ENCODE data around the gene SIGLEC1.

Gene SIGLEC1

DNA sequence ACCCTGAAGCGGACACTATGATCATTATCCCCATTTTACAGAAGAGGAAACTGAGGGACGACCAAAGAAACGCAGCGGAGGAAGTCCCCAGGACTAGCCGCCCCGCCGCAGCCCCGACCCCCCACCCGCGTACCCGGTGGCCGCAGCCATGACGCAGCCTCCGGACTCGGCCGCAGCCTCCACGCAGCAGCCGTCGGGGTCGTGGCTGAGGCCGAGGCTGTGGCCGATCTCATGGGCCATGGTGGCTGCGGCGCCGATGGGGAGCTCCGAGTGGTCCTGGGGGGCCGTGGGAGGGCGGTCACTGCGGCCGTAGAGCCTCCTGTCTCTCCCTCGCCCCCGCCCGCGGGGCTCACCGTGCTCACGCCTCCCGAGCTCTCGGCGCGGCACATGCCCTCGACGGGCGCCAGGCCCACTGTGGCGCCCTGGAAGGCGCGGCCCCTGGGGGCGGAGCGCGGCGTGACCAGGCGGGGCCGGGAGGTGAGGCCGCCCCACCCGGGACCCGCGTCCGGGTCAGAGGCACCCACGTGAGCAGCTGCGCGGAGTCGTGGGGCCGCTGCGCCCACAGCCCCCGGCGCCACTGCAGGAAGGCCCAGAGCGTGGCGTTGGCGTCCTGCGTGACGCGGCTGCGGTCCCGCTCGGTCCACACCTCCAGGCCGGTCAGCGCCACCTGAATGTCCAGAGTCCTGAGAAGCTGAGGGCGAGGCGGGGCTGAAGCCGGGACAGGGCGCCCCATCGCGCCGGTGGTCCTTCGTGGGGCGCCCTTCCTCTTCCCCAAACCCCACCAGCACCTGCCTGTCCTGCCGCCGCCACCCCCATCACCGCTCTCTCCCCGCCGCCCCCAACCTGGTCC lies 39.0 kb downstream of the SIGLEC1 start:
- Histone ChIP-seq H3K27ac (no peak overlapping the region), H3K9me3 (ENCODE audit: low read depth, low read length) (no peaks in the 10 kb centered on the region), H3K9ac (ENCODE audit: insufficient read length) (no peak overlapping the region), H3K4me3 (no peak overlapping the region), H3K36me3 (ENCODE audit: insufficient read depth, low read length) (no peaks in the 10 kb centered on the region)
- TF ChIP-seq POLR2AphosphoS5 (IDR thresholded peaks at IDR 0.05; ENCODE audit: borderline replicate concordance, low read depth, low read length): no peak
- TF ChIP-seq EZH2 (IDR thresholded peaks at IDR 0.05): no peak
- TF ChIP-seq FOXP2 (optimal IDR thresholded peaks at IDR 0.05; ENCODE audit: control extremely low read depth, extremely low read length, insufficient read depth): no peak
- DNase-seq (ENCODE audit: low read depth, low spot score): no peak

DNA sequence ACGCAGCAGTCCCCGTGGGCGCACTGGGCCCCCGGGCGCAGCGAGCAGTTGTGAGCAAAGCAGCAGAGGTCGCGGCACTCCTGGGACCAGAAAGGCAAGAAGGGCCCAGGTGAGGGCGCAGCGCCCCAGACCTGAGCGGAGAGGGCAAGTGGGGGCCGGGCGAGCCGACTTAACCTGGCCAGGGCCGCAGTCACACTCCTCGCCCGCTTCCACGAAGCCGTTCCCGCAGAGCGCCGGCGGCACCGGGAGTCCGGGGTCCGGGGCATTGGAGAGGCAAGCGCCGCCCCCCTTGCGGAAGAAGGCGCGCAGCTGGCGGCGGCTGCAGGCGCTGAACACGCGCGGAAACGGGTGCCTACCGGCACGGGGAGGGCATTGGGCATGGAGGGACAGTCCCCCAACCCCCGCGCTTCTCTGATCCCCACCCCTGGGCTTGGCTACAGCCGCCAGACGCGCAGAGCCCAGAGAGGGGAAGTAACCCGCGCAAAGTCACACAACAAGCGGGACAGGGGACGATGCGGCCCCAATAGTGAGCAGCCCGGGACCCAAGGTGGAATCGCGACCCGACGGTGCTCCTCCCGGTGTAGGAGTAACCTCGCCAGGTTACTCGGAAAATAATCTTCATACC lies 39.7 kb downstream of the SIGLEC1 start:
- TF ChIP-seq POLR2AphosphoS5 (IDR thresholded peaks at IDR 0.05; ENCODE audit: borderline replicate concordance, low read depth, low read length): no peak
- TF ChIP-seq EZH2 (IDR thresholded peaks at IDR 0.05): no peak
- no peak for TF ChIP-seq FOXP2 (optimal IDR thresholded peaks at IDR 0.05; ENCODE audit: control extremely low read depth, extremely low read length, insufficient read depth)
- Histone ChIP-seq H3K36me3 (ENCODE audit: insufficient read depth, low read length) (no peaks in the 10 kb centered on the region), H3K27ac (no peak overlapping the region), H3K9ac (ENCODE audit: insufficient read length) (no peak overlapping the region), H3K9me3 (ENCODE audit: low read depth, low read length) (no peaks in the 10 kb centered on the region), H3K4me3 (peak overlapping the region; percentile 57)
- DNase-seq (ENCODE audit: low read depth, low spot score): no peak

DNA sequence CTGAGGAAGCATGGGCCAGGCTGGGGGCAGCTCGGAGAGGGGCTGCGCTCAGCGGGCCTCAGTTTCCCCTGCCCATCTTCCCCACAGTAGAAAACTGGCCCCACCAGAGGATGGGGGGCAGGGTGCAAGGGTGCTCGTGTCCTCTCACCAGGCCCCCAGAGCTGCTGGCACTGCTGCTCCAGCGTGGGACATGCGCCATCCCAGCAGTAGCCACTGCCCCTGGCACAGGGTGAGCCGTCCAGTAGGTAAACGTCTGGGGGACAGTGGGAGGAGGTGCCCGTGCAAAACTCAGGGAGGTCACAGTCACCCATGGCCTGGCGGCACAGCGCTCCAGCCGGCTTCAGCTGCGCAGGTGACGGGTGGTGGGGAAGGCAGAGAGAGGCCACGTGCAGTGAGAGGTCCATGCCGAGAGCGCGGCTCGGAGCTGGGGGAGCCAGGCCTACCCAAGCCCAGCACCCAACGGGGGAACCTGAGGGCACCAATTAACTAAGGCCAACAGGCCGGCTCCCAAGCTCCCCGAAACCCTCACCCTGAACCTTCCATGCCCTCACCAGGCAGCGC lies 40.3 kb downstream of the SIGLEC1 start:
- no peak overlapping the region for H3K4me3 ChIP-seq
- DNase-seq (ENCODE audit: low read depth, low spot score): no peak

DNA sequence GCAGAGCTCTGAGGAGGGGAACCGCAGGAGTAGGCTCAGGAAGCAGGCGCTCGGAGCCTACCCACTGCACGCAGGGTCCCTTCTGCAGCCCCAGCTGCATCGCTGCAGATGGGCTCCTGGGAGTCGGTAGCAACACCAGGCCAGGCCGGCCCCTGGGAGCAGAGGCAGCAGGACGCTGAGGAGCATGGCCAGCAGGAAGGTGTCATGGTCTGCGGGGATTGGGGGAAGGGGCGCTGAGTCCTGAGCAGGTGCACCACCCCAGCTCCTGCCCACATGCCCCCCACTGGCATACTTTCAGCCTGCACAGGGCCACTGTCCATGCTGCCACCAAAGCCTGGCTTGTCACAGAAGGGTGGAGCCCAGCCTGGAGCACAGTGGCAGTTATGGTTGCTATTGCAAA lies 41.5 kb downstream of the SIGLEC1 start:
- Histone ChIP-seq H3K9ac (ENCODE audit: insufficient read length) (no peak overlapping the region), H3K27ac (no peak overlapping the region), H3K36me3 (ENCODE audit: insufficient read depth, low read length) (no peaks in the 10 kb centered on the region), H3K9me3 (ENCODE audit: low read depth, low read length) (no peaks in the 10 kb centered on the region), H3K4me3 (no peak overlapping the region)
- no peak for TF ChIP-seq EZH2 (IDR thresholded peaks at IDR 0.05)
- DNase-seq (ENCODE audit: low read depth, low spot score): no peak

More for the DNA sequence above, 40.3 kb downstream of the SIGLEC1 start:
- Histone ChIP-seq H3K9ac (ENCODE audit: insufficient read length) (no peak overlapping the region), H3K9me3 (ENCODE audit: low read depth, low read length) (no peaks in the 10 kb centered on the region), H3K36me3 (ENCODE audit: insufficient read depth, low read length) (no peaks in the 10 kb centered on the region), H3K27ac (no peak overlapping the region)
- no peak for TF ChIP-seq EZH2 (IDR thresholded peaks at IDR 0.05)
- TF ChIP-seq POLR2AphosphoS5 (IDR thresholded peaks at IDR 0.05; ENCODE audit: borderline replicate concordance, low read depth, low read length): no peak
- TF ChIP-seq FOXP2 (optimal IDR thresholded peaks at IDR 0.05; ENCODE audit: control extremely low read depth, extremely low read length, insufficient read depth): no peak

DNA sequence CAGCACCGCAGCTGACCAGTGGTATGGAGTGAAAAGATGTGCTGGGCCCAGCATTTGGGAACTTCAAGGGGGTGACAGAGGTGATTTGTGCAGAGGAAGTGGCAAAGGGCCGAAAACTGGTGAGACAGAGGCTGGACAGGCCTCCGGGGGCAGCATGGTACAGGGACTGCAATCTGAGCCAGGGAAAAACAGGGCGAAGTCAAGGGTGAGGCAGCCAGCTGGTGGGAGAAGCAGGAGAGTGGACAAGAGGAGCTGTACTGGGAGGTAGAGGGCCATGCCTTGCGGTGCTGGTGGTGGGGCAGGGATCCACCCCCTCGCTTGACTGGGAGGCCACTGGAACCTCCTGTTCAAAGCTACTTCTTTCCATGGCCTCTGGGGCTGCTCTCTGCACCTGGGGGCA lies 41.9 kb downstream of the SIGLEC1 start:
- no peak overlapping the region for H3K27ac ChIP-seq
- H3K9me3 ChIP-seq (ENCODE audit: low read depth, low read length): no peaks in the 10 kb centered on the region
- no peak overlapping the region for H3K9ac ChIP-seq (ENCODE audit: insufficient read length)
- DNase-seq (ENCODE audit: low read depth, low spot score): no peak
- no peaks in the 10 kb centered on the region for H3K36me3 ChIP-seq (ENCODE audit: insufficient read depth, low read length)
- no peak for TF ChIP-seq FOXP2 (optimal IDR thresholded peaks at IDR 0.05; ENCODE audit: control extremely low read depth, extremely low read length, insufficient read depth)
- TF ChIP-seq POLR2AphosphoS5 (IDR thresholded peaks at IDR 0.05; ENCODE audit: borderline replicate concordance, low read depth, low read length): no peak
- no peak for TF ChIP-seq EZH2 (IDR thresholded peaks at IDR 0.05)
- no peak overlapping the region for H3K4me3 ChIP-seq

DNA sequence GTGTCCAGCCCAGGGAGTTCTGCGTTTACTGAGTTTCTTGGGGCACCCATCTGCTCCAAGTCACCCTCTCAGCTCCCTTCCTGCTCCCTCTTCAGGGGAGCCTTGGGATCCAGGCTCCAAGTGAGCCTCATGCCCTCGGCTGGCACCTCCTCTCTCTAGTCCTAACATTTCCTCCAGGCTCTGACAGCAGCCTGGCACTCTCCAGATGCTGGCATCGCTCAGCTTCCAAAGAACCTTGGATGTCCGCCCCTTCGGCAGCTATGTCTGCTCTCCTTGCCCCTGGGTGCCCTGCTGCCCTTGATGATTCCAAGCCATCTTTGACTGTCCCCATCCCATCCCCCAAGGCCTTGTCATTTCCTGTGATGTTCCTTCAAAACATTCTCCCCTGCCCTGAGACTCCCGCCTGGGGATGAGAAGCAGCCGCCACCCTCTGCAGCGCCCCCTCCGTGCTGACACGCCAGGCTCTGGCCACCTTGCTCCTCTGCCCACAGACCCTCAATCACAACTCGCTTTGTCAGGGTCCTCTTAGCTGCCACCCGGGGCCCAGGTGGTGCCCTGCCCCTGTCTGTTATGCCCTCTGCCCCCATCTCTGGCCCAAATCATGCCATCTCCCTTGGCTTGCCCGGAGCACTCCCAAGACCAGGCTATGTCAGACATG lies 42.6 kb downstream of the SIGLEC1 start:
- H3K9me3 ChIP-seq (ENCODE audit: low read depth, low read length): no peaks in the 10 kb centered on the region
- DNase-seq (ENCODE audit: low read depth, low spot score): no peak
- no peak overlapping the region for H3K4me3 ChIP-seq
- H3K36me3 ChIP-seq (ENCODE audit: insufficient read depth, low read length): no peaks in the 10 kb centered on the region
- H3K27ac ChIP-seq: no peak overlapping the region
- TF ChIP-seq POLR2AphosphoS5 (IDR thresholded peaks at IDR 0.05; ENCODE audit: borderline replicate concordance, low read depth, low read length) (no peak), FOXP2 (optimal IDR thresholded peaks at IDR 0.05; ENCODE audit: control extremely low read depth, extremely low read length, insufficient read depth) (no peak), EZH2 (IDR thresholded peaks at IDR 0.05) (no peak)
- no peak overlapping the region for H3K9ac ChIP-seq (ENCODE audit: insufficient read length)

DNA sequence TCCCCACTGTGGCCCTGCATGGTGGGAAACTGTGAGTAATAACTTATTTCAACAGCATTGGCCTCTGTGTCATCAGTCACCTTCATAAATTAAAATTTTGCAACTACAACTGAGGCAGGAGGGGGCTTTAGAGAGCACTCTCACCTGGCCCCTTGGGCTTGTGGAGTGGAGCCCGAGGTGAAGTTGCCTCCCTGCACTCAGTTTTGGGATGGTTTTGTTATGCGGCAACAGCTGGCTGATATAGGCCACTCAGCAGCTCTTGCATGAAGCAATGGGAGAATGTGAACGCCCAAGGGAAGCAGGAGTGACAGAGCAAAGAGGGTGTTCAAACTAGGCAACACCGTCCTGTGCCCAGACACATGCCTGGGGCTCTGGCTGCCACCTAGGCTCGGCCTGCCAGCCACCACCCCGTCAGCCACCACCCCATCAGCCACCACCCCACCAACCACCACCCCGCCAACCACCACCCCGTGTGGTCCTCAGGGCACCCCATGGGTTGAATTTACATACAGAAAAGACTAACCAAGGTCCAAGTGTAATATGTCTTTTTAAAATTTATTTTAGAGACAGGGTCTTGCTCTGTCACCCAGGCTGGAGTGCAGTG lies 44.9 kb downstream of the SIGLEC1 start:
- TF ChIP-seq POLR2AphosphoS5 (IDR thresholded peaks at IDR 0.05; ENCODE audit: borderline replicate concordance, low read depth, low read length) (no peak), EZH2 (IDR thresholded peaks at IDR 0.05) (no peak), FOXP2 (optimal IDR thresholded peaks at IDR 0.05; ENCODE audit: control extremely low read depth, extremely low read length, insufficient read depth) (no peak)
- Histone ChIP-seq H3K36me3 (ENCODE audit: insufficient read depth, low read length) (no peaks in the 10 kb centered on the region), H3K27ac (no peak overlapping the region), H3K9me3 (ENCODE audit: low read depth, low read length) (no peaks in the 10 kb centered on the region), H3K4me3 (no peak overlapping the region), H3K9ac (ENCODE audit: insufficient read length) (no peak overlapping the region)
- no peak for DNase-seq (ENCODE audit: low read depth, low spot score)

DNA sequence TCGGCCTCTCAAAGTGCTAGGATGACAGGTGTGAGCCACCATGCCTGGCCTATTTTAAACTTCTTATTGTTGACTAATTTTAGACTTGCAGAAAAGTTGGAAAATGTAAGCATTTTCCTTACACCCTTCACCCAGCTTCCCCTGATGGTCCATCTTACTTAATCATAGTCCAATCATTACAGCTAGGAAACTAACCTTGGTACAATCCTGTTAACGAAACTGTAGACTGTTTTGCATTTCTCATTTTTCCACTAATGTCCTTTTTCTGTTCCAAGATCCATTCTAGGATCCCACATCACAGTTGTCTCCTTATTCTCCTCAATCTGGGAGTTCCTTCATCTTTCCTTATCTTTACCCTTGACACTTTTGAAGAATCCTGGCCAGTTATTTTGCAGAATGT lies 48.5 kb downstream of the SIGLEC1 start:
- Histone ChIP-seq H3K9me3 (ENCODE audit: low read depth, low read length) (no peaks in the 10 kb centered on the region), H3K27ac (no peak overlapping the region), H3K4me3 (no peak overlapping the region), H3K36me3 (ENCODE audit: insufficient read depth, low read length) (no peaks in the 10 kb centered on the region), H3K9ac (ENCODE audit: insufficient read length) (no peak overlapping the region)
- no peak for DNase-seq (ENCODE audit: low read depth, low spot score)
- TF ChIP-seq FOXP2 (optimal IDR thresholded peaks at IDR 0.05; ENCODE audit: control extremely low read depth, extremely low read length, insufficient read depth) (no peak), EZH2 (IDR thresholded peaks at IDR 0.05) (no peak), POLR2AphosphoS5 (IDR thresholded peaks at IDR 0.05; ENCODE audit: borderline replicate concordance, low read depth, low read length) (no peak)

Data from SK-N-MC (cell line).